Activated naive CD4-positive, alpha-beta T cell (primary cell): ENCODE measurements around the gene RNF217.
"Not testable (repeated sequence)": the region's sequence is repeated elsewhere in the genome, so short reads cannot be mapped to it uniquely, and the experiment has no call there.

Source experiments
- DNase-seq, 4 experiments: peaks; one replicate each; lab custom pipeline; 2025; lab: John Stamatoyannopoulos, UW

Gene RNF217

DNA sequence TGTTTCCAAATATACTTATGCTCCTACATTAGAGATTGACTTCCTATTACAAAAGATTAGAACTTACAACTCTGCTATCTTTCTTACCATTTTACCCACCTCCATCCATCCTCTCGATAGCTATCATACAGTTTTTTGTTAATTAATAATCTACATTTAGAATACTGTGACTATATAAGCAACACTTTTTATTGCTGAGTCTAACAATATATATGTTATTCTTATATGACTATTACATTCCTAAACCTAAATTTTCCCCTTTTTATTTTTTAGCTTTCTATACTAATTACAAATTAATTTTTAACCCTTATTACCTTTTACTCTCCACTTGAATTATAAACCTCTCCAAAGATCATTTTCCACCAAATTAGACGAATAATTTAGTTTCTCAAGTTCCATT, 57.0 kb downstream of the RNF217 start:
- no peak for DNase-seq

DNA sequence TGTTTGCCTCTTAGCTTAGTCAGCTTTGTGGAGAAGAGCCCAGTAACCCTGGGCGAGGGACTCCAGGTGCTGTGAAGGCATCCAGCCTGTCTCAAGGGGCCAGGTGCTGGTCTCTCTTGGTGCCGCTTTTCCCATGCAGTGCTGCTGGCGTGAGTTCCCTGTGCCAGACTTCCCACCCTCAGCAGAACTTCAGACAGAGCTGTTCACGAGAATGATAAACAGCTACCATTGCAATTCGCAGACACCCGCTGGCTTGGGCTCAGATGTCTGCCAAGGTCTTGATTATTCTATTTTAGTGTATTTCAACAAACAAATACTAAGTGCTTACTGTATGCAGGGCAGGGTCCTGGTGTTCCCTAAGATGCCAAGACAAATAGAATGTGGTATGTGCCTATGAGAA, 57.7 kb downstream of the RNF217 start:
- DNase-seq = no peak

DNA sequence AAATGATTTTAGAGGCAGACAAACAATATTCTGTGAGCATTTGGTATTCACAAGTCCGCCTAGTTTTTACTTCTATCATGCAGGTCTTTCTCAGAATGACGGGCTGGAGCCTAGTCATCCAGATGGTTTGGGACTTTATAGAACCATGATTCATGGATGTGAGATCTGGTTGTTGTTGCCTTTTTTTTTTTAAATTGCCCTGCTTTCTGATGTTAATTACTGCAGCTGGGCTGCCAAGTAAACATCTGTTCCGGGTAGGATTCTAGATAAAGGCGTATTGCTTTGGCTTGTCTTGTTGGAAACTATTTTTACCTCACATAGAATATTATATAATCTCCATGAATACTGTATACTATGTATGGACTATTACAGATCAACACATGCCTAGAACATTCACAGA, 58.1 kb downstream of the RNF217 start:
- DNase-seq = no peak

DNA sequence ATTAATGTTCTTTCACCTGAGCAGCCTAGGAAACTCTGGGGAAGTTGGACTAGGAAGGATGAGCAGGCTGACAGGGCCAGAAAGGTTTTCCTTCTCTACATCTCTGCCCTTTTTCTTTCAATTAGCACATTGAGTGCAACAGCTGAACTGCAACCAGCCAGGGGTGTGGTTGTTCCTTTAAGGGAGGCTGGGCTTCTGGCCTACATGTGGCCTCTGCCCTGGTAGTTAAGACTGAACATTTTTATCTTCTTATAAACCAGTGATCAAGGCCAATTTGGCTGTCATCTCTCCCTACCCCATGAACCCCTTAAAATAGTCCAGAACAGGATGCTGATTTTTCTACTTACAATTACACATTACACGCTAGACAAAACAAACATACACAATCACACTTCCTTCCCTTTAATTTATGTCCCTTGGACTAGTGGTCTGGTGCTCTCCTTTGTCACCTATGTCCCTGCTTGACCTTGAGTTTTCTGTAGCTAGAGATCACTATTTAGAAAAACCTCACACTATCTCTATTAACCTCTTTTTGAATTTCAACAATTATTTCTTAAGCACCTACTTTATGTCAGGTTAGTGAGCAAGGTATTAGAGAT, 60.3 kb downstream of the RNF217 start:
- no peak for DNase-seq

DNA sequence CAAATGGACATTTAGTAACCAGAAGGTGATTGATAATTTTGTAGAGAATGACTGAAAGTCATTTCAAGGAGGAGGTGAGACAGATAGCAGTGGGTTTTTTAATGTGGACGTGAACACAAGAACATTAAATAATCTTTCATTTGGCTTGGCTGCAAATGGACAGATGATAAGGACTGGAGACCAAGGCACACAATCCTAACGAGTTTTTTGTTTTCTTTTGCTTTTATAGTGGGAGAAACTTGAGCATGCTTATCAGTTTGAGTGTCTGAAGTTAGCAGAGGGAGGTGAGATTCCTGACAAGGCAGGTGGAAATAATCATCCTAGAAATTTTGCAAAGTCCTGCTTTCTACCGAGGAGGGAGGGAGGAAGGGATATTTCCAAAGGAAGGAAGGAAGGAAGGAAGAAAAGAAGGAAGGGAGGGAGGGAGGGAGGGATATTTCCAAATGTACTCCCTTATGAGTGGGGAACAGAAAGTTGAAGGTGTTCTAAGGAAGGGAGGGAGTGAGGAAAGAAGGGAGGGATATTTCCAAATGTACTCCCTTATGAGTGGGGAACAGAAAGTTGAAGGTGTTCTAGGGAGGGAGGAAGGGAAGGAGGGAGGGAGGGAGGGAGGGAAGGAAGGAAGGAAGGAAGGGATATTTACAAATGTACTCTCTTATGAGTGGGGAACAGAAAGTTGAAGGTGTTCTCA, 63.1 kb downstream of the RNF217 start:
- DNase-seq = no peak

DNA sequence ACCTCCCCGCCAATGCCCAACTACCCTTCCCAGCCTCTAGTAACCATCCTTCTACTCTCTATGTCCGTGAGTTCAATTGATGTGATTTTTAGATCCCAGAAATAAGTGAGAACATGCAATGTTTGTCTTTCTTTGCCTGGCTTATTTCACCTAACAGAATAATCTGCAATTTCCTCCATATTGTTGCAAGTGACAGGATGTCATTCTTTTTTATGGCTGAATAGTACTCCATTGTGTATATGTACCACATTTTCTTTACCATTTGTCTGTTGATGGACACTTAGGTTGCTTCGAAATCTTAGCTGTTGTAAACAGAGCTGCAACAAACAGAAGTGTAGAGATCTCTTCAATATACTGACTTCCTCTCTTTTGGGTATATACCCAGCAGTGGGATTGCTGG, 65.0 kb downstream of the RNF217 start:
- no peak for DNase-seq

DNA sequence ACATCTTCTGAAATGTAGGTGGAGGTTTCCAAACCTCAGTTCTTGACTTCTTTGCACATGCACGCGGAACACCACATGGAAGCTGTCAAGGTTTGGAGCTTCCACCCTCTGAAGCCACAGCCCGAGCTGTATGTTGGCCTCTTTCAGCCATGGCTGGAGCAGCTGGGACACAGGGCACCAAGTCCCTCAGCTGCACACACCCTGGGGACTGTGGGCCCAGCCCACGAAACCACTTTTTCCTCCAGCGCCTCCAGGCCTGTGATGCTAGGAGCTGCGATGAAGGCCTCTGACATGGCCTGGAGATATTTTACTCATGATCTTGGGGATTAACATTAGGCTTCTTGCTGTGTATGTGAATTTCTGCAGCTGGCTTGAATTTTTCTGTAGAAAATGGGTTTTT, 68.7 kb downstream of the RNF217 start:
- no peak for DNase-seq

DNA sequence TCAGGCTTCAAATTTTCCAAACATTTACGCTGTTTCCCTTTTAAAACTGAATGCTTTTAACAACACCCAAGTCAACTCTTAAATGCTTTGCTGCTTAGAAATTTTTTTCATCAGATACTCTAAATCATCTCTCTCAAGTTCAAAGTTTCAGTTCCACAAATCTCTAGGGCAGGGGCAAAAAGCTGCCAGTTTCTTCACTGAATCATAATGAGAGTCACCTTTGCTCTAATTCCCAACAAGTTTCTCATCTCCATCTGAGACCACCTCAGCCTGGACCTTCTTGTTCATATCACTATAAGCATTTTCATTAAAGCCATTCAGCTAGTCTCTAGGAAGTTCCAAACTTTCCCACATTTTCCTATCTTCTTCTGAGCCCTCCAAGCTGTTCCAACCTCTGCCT, 69.1 kb downstream of the RNF217 start:
- DNase-seq = no peak

DNA sequence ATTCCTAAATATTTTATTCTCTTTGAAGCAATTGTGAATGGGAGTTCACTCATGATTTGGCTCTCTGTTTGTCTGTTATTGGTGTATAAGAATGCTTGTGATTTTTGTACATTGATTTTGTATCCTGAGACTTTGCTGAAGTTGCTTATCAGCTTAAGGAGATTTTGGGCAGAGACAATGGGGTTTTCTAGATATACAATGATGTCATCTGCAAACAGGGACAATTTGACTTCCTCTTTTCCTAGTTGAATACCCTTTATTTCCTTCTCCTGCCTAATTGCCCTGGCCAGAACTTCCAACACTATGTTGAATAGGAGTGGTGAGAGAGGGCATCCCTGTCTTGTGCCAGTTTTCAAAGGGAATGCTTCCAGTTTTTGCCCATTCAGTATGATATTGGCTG, 72.7 kb downstream of the RNF217 start:
- DNase-seq = not testable (repeated sequence)

DNA sequence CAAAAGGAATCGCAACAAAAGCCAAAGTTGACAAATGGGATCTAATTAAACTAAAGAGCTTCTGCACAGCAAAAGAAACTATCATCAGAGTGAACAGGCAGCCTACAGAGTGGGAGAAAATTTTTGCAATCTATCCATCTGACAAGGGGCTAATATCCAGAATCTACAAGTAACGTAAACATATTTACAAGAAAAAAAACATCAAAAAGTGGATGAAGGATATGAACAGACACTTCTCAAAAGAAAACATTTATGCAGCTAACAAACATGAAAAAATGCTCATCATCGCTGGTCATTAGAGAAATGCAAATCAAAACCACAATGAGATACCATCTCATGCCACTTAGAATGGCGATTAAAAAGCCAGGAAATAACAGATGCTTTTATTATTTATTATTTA, 74.2 kb downstream of the RNF217 start:
- DNase-seq = not testable (repeated sequence)

DNA sequence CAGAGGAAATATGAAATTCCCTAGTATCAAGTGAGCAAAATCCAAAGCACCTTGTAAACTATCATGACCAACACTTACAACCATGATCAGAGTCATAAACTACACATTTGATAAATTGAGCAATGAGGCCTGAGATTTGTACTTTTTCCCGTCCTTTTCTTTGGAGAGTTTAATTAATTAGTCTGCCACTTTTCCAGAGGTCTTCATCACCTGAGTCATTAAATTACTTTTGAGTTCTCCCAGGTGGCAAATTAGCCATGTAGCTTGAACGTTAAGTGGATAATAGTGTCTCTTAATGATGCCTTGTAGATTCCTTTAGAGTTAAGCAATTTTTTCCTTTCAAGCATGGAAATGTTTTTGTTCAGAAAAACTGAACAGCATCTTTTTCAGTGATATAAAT, 75.6 kb downstream of the RNF217 start:
- DNase-seq = no peak

DNA sequence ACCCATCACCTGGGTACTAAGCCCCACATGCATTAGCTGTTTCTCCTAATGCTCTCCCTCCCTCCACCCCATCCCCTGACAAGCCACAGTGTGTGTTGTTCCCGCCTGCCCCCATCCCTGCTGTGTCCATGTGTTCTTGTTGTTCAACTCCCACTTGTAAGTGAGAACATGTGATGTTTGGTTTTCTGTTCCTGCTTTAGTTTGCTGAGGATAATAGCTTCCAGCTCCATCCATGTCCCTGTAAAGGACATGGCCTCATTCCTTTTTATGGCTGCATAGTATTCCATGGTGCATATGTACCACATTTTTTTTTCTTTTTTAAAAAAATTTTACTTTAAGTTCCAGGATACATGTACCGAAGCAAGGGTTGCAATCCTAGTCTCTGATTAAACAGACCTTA, 76.7 kb downstream of the RNF217 start:
- no peak for DNase-seq

DNA sequence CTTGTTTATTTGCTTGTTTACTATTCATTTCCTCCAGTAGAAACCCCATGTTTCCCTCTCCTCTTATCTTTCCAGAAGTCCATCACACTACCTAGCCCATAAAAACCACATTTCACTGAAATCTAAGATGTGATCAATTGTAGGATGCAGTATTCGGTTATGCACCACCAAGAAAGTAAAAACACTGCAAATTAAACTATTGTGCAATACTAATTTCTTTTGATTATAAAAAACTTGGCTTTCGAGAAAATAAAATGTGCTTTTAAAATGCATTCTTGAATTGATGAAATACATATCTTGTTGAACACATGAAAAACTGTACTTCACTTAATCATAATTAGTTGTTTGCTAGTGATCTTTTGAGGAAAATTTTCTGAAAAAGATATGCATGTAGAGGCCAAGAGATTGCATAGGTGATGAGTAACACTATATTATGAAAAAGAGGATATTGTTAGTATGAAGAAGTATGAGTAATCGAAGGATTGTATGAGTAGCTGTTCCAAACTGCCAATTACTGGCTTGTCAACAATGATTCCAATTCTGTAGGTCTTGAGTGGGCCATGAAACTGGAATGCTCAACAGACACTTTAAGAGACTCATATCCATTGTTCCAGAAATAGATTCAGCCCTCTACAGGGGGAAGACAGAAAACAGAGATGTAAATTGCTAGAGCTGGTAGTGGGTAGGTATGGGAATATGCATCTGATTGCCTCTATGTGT, 79.7 kb downstream of the RNF217 start:
- no peak for DNase-seq

DNA sequence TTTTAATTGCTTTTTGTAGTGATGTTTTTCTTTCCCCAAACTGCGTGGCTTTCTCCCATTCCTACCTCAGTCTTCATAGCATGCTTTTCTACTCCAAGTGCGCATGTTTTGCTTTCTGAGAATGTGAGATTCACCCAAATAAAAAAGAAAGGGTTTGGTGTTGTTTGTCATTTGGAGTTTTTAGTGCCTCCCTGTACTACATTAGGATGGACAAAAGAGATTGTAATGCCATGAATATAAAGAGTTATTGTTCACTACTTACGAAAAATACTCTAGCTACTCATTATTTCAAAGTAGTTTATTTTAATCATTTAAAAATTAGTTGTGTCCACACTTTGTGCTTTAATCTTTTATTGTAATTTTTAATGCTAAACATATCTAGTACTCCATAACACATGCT, 81.8 kb downstream of the RNF217 start:
- DNase-seq = no peak

DNA sequence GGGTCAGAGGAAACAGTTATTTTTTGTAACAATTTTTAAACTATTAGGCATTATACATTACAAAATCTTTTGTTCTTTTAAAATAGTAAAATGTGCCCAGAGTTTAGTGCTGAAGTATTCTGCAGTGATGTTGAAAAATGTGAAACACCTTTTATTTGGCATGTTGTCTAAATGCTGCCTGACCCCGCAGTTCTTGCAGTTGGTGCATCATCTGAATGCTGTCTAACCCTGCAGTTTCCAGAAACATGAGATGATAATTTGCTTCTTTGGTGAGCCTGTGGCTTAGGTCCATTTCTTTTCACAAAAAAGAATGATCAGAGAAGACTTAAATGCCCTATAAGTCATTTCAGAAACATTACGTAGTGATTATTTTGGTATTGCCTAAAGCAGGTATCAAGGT, 82.4 kb downstream of the RNF217 start:
- DNase-seq = no peak

DNA sequence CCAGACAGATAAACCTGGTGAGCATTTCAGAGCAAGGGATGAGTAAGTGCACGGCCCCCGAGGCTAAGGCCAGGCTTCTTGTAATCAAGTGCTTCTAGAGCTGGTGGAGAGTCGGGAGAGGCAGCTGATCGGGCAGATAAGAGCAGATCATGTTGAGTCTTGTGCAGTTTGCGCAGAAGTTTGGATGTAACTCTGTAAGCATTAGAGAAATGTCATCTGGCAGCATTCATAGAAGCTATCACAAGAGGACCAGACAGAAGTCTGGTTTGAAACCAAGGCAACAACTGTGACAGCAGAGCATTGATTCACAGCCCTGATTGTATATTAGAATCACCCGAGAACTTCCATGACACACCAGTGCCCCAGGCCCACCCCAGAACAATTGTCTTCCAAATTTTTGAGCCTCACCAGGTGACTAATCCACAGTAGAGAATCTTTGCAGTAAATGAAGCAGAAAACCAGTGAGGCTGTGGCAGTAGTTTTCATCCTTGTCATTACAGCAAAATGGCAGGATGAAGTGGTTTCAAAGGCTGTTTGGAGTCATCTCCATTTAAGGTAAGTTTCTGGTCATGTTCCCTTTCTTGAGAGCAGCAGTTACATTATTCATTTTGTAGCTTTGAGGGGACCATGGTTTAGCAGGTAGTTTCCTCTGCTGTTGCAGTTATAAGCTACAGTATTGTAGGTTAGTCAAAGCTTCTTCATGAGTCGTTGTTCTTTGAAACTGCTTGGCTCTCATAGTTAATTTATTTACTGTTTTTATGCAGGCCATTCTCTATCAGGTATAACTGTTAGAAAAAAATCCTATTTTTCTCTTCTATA, 84.1 kb downstream of the RNF217 start:
- no peak for DNase-seq

DNA sequence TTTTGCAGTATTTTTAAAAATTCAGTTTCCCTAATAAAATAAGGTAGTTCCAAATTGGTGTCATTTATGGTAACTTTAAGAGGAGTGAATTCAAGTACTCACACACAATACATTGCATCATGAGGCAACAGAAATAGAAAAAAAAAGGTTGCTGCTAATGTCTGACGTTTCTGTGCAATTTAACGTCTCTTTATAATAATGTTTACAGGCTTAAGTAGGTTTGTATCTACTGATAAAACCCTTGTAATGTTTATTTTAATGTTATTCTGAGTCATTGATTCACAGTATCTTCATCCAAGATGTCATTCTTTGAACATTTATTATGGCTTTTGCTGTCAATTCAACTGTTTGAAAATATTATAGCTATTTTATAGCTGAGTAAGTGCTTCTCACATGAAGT, 86.0 kb downstream of the RNF217 start:
- no peak for DNase-seq

DNA sequence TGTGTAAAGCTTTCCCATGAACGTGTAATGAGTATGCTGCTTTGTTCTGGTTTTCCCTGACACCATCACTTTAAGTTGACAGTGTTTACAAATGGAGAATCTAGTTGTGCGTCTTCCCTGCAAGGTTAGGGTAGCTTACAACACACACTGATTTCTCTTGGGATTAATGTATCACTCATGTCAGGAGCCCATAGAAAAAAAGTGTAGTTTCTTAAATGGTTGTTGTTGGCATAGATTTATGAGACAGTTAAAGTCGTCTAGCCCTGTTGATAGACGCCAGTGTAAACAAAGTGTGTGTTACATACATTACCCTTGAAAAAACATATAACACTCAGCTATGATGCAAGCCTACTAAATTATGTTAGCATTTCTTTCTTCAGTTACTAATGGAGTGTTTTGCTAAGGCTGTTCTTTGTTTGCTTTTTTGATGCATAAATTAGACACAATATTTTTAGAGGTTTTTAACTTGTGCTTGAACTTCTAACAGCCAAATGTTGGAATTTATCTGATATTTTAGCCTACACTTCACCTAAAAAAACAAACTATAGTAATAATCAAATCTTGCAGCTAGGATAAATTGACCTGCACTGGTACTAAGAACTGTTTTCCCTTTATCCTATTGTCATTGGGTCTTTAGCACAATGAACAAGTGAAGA, 88.6 kb downstream of the RNF217 start:
- no peak for DNase-seq

DNA sequence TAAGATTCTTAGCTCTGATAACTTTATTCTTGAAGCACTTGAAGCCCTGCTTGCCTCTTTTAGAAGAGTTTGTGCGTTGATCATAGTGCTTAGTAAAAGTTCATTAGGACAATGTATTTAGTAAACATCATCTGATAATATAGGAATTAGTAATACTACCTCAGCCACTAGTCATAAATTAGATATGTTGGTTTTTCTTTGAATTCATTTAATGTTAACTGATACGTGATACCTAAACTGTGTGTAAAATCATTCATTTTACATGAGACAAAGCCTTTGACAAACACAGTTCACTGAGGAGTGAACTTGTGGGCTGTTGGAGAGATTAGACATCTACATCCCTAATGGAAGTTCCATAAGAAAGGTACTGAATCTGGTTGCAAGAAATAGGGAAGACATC, 91.6 kb downstream of the RNF217 start:
- DNase-seq = no peak

DNA sequence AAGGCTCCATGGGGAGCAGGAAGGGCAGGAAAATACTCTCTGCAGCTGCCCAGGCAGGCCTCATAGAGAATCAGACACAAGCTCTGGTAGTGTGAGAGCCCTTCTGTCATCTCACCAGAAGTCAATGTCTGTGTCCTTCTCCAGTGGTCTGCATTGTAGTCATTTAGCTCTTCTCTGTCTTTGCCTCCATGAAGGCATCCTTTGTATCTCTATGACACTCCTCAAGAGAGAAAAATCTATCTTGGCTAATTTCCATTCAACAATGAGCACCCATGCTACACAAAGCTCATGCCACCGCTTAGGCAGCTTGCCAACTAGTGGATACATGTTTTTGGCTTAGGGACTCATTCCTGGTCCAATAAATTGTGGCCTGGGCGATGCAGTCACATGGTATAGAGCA, 92.1 kb downstream of the RNF217 start:
- no peak for DNase-seq

DNA sequence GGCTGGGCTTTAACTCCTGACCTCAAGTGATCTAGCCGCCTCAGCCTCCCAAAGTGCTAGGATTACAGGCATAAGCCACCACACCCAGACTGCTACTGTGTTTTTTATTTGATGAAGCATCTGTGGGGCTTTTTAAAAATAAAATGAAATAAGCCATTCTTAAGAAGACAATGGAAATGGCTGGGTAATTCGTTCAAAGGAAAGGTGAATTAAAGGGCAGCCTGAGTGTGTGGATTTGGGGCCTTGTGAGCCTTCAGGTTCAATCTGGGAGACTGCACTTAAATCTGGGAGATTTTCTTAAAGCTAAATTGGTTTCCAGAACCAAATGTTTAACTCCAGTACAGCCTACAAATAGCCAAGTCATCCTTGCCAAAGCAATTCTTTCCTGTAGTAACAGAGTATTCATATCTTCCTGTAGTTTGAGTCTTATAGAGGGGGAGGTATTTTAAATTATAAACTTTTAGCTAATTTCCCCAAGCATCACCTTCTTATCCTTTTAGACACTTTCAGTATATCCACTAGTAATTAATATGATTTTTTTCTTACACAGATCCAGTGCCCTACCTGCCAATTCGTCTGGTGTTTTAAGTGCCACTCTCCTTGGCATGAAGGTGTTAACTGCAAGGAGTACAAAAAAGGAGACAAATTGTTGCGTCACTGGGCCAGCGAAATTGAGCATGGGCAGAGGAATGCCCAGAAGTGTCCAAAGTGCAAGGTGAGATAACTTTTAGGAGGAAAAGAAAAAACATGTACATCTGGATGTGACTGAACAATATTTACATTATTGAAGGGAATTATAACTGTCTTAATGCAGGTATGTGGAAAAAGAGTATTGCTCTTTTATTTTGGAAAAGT, 95.4 kb downstream of the RNF217 start:
- DNase-seq = no peak
